Prostate gland (tissue), 2 donors: ENCODE measurements around the gene MAD1L1. TPM values are rescaled to one million over a fixed set of nuclear protein-coding genes. Genes with fewer than 3 reads are reported as not detected.

ENCODE experiments used
- DNase-seq: peaks from one replicate; pipeline ENCODE4 v3.0.0-alpha.2; 2019; ENCODE audit warnings: low spot score
- H3K27ac ChIP-seq, 2 donors: fragments of 200-600 bp; sonication (generic); 2 replicates each; pipeline ENCODE4 v1.5.1; 2017 to 2019
- H3K27me3 ChIP-seq: fragments of 200-600 bp; sonication (generic); replicated peaks from 2 replicates; pipeline ENCODE4 v1.5.1; 2019; ENCODE audit not compliant: insufficient read depth
- H3K36me3 ChIP-seq, 2 donors: fragments of 200-600 bp; sonication (generic); 1 replicate in 1 of 2; 2 replicates in 1 of 2; pipeline versions ENCODE4 v1.5.1 to v1.8.1; 2017 to 2019
- H3K4me1 ChIP-seq: fragments of 200-600 bp; sonication (generic); replicated peaks from 2 replicates; pipeline ENCODE4 v1.5.1; 2019
- H3K4me3 ChIP-seq, 2 donors: fragments of 200-600 bp; sonication (generic); 2 replicates each; pipeline ENCODE4 v1.5.1; 2017 to 2019
- H3K9me3 ChIP-seq: fragments of 200-600 bp; sonication (generic); 2 replicates; pipeline ENCODE4 v1.5.1; 2017
- CTCF ChIP-seq, 4 experiments: fragments of 200-600 bp in 2 of 4; fragments of 450-650 bp in 2 of 4; sonication (generic) in 2 of 4; IDR thresholded peaks; 1 replicate in 3 of 4; 2 replicates in 1 of 4; pipeline ENCODE4 v1.5.1; 2016 to 2019; ENCODE audit warnings: antibody characterized with exemption in 4 of 4, mild to moderate bottlenecking in 2 of 4, moderate library complexity in 2 of 4
- POLR2A ChIP-seq: fragments of 450-650 bp; IDR thresholded peaks from one replicate; pipeline ENCODE4 v1.6.1; 2016; ENCODE audit warnings: antibody characterized with exemption, mild to moderate bottlenecking
- POLR2AphosphoS5 ChIP-seq: sonication (generic); formaldehyde crosslinking; IDR thresholded peaks from one replicate; pipeline ENCODE4 v1.6.1; 2017; ENCODE audit warnings: antibody characterized with exemption
- WGBS: methylation state at CpG from one replicate; pipeline ENCODE4 v1.1.5; 2018; 5-methylcytosine and 5-hydroxymethylcytosine counted together
- intact Hi-C: fragments of 100-400 bp; cut with DNase I; formaldehyde crosslinking; loops from one replicate; pipeline ENCODE4 v1.14.2; 2022
- total RNA-seq, 2 donors: library from RNA; depleted of rRNA; stranded (reverse); fragments of >200 nt; gene quantifications; one replicate each; pipeline ENCODE4 v1.1.0, GENCODE V29; 2016

The MAD1L1 gene
- total RNA-seq, 2 donors from 2014 or later: 79.3 to 91.9 TPM

DNA sequence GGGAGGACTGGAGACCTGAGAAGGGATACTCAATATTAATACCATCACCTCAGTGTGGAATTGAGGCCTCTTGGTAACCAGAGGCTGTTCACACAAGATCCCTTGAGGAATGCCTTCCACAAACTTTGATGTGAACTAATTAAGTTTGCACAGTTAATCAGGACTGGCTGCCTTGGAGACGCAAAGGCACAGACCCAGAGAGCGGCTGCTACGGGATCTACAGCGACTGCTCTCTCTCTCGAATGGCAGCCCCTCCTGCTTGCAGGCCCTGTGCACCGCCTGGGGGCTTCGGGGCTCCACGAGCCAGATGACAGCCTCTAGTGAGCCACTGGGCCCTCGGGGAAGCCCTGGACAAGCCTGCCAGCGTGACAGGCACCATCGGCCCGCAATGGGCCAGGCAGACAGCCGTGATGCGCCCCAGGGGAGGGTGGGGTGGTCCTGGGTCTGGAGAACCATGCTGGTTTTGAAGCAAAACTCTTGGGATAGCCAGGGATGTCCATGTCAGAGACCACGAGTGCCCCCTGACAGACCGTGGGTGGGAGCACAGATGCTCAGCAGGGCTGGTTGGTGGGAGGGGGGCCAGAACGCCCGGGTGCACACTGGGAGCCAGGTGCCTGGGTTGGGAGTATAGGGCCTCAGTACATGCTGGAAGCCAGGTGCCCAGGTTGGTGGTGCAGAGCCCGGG is 367.0 kb downstream of the MAD1L1 start:
- TF ChIP-seq POLR2AphosphoS5 (no peak), CTCF (IDR thresholded peaks at IDR 0.05) (no peak), POLR2A (no peak)
- no peak for DNase-seq
- no peaks in the 10 kb centered on the region for H3K4me1 ChIP-seq
- 86% methylated on average over 19 of the region's 19 CpGs for WGBS
- H3K4me3 ChIP-seq: no peak overlapping the region
- no peaks in the 10 kb centered on the region for H3K27me3 ChIP-seq
- no peaks in the 10 kb centered on the region for H3K9me3 ChIP-seq
- H3K36me3 ChIP-seq: no peaks in the 10 kb centered on the region
- H3K27ac ChIP-seq: no peak overlapping the region
- intact Hi-C loops: no loop called here

DNA sequence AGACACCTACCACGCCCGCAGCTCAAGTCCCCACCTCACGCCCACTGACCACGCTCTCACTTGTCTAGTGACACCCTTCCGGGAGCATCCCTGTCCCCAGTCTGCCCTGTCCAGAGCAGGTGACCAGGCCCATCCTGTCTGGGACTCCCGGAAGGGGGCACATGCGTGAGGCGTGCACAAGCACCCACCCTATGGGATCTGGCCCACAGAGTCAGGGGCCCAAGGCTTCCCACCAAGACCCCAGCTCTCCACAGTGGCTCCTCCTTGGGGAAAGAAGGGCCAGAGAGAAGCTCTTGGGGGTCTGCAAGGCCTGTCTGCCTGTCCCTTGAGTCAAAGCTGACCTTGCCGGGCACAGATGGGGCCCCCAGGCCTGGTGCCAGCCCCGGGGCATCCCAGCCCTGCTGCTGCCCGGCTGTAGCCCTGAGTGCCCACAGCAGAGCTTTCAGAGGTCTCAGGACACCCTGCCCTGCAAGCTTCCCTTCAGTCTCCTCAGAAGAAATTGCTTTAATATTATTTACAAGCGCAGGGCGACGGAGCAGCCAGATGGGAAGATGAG is 367.7 kb downstream of the MAD1L1 start:
- intact Hi-C loops: no loop called here
- Histone ChIP-seq H3K4me3 (no peak overlapping the region), H3K36me3 (no peaks in the 10 kb centered on the region), H3K4me1 (no peaks in the 10 kb centered on the region), H3K27me3 (no peaks in the 10 kb centered on the region), H3K27ac (no peak overlapping the region), H3K9me3 (no peaks in the 10 kb centered on the region)
- TF ChIP-seq POLR2AphosphoS5 (no peak), POLR2A (no peak), CTCF (IDR thresholded peaks at IDR 0.05) (no peak)
- 92% methylated on average over 14 of the region's 14 CpGs for WGBS
- no peak for DNase-seq

DNA sequence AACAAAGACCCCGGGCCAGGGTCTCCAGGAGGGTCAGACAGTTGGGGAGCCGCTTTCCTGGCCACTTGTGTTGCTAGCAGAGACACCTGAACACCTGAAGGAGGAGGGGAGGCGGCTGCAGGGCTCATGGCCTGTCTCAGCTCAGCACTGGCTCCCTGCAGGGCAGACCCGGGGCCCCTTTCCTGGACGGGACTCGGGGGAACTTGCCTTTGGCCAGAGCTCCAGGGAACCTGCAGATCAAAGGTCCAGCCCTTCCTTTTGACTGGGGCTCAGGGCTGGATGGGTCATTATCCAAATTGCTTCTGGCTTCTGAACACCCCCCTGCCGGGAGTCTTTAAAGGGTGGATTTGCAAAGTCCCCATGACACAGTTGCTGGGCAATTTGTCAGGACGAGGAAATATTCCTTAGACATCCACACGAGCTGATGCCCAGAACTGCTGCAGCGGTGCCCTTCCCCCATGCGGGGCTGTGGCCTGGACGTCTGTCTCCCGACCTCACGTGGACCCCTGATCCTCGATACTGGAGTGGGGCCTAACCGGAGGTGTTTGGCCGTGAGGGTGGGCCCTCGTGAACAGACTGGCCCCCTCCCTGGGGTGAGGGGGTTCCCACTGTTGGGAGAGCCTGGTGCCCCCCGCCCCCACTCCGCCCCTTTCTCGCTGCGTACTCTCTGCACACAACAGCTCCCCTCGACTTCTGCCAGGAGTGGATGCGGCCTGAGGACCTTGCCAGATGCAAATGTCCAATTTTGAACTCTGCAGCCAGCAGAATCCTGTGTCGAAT is 368.4 kb downstream of the MAD1L1 start:
- DNase-seq: no peak
- Histone ChIP-seq H3K4me3 (no peak overlapping the region), H3K27me3 (no peaks in the 10 kb centered on the region), H3K4me1 (no peaks in the 10 kb centered on the region), H3K36me3 (no peaks in the 10 kb centered on the region), H3K27ac (no peak overlapping the region), H3K9me3 (no peaks in the 10 kb centered on the region)
- TF ChIP-seq POLR2AphosphoS5 (no peak), POLR2A (no peak), CTCF (IDR thresholded peaks at IDR 0.05) (no peak)
- intact Hi-C loops: no loop called here
- WGBS: 91% methylated on average over 25 of the region's 25 CpGs

- Histone ChIP-seq H3K4me3 (no peak overlapping the region), H3K9me3 (no peaks in the 10 kb centered on the region), H3K4me1 (no peaks in the 10 kb centered on the region), H3K36me3 (no peaks in the 10 kb centered on the region), H3K27ac (no peak overlapping the region), H3K27me3 (no peaks in the 10 kb centered on the region)
- no peak for DNase-seq
- intact Hi-C loops: no loop called here
- WGBS: 89% methylated on average over 35 of the region's 40 CpGs
- TF ChIP-seq POLR2AphosphoS5 (no peak), POLR2A (no peak), CTCF (IDR thresholded peaks at IDR 0.05) (no peak)
Measured at GRCh38 chr7:1863091-1863900, 369.4 kb downstream of the MAD1L1 start.
